Naive B cell (primary cell): ENCODE data around the gene RIPOR2. TPM values are rescaled to one million over a fixed set of nuclear protein-coding genes. Genes with fewer than 3 reads are reported as not detected.

ENCODE experiments used
- ATAC-seq, 2 donors: fragments of 150-1000 bp; cut with Tn5 transposase; 2 replicates each; pipeline ENCODE4 v1.10.0; 2021; ENCODE audit warnings: low read depth in 2 of 2, mild to moderate bottlenecking in 2 of 2, moderate library complexity in 2 of 2
- DNase-seq: peaks from one replicate; pipeline ENCODE4 v3.0.0; 2022
- H3K27ac Mint-ChIP-seq, 6 donors: one replicate each; pipeline ENCODE4 v1.8.0; 2020 to 2022; ENCODE audit warnings: mild to moderate bottlenecking in 6 of 6, mixed read lengths in 6 of 6, moderate library complexity in 5 of 6, inconsistent platforms in 2 of 6
- H3K27me3 Mint-ChIP-seq, 3 donors: one replicate each; pipeline ENCODE4 v1.8.0; 2021 to 2022; ENCODE audit warnings: mixed read lengths in 3 of 3, mild to moderate bottlenecking in 1 of 3
- H3K36me3 Mint-ChIP-seq, 2 donors: one replicate each; pipeline ENCODE4 v1.8.0; 2020 to 2022; ENCODE audit warnings: mixed read lengths in 2 of 2, inconsistent platforms in 1 of 2, mild to moderate bottlenecking in 1 of 2
- H3K4me1 Mint-ChIP-seq, 3 donors: one replicate each; pipeline ENCODE4 v1.8.0; 2020 to 2022; ENCODE audit warnings: mixed read lengths in 3 of 3, inconsistent platforms in 1 of 3, mild to moderate bottlenecking in 1 of 3, moderate library complexity in 1 of 3
- H3K4me3 Mint-ChIP-seq, 8 donors: one replicate each; pipeline ENCODE4 v1.8.0; 2020 to 2022; ENCODE audit warnings: mild to moderate bottlenecking in 8 of 8, mixed read lengths in 8 of 8, moderate library complexity in 8 of 8, inconsistent platforms in 2 of 8
- H3K9me3 Mint-ChIP-seq, 7 donors: one replicate each; pipeline ENCODE4 v1.8.0; 2020 to 2022; ENCODE audit warnings: mixed read lengths in 7 of 7, mild to moderate bottlenecking in 5 of 7, inconsistent platforms in 2 of 7, moderate library complexity in 1 of 7
- polyA plus RNA-seq, 6 donors: library from polyadenylated mRNA; unstranded; fragments of 300-500 nt; fragmentation: Illumina TruSeq; gene quantifications; one replicate each; pipeline ENCODE4 v1.2.3, GENCODE V29; 2021; ENCODE audit warnings: low read depth in 6 of 6

Gene RIPOR2
- polyA plus RNA-seq, 6 donors from 2014 or later = 464 to 666 (median 484) TPM

GRCh38 chr6:24818346-24818745, 117.4 kb downstream of the RIPOR2 start:
- Mint-ChIP-seq H3K27me3 (no peaks in the 10 kb centered on the region), H3K4me3 (no peak overlapping the region), H3K36me3 (peaks cover 12 to 14% of the 10 kb centered on the region in 2 donors), H3K9me3 (no peaks in the 10 kb centered on the region), H3K4me1 (no peaks in the 10 kb centered on the region), H3K27ac (peak overlapping the region in 2 of 6 donors; percentile 32 to 33)
- DNase-seq (no peak), ATAC-seq (no peak)

- H3K36me3 Mint-ChIP-seq = peaks cover 7 to 14% of the 10 kb centered on the region in 2 donors
- ATAC-seq (no peak), DNase-seq (no peak)
- no peaks in the 10 kb centered on the region for H3K27me3 Mint-ChIP-seq
- no peaks in the 10 kb centered on the region for H3K9me3 Mint-ChIP-seq
- peak overlapping the region in 2 of 6 donors; percentile 19 to 51 for H3K27ac Mint-ChIP-seq
- H3K4me3 Mint-ChIP-seq = no peak overlapping the region
- H3K4me1 Mint-ChIP-seq = no peaks in the 10 kb centered on the region
Observed at GRCh38 chr6:24809728-24810127, 126.0 kb downstream of the RIPOR2 start.

GRCh38 chr6:24807584-24807983, 128.2 kb downstream of the RIPOR2 start:
- no peak for ATAC-seq
- Mint-ChIP-seq H3K9me3 (no peaks in the 10 kb centered on the region), H3K4me1 (peaks cover 0 to 3% (median 0%) of the 10 kb centered on the region in 3 donors), H3K27me3 (no peaks in the 10 kb centered on the region), H3K4me3 (no peak overlapping the region), H3K27ac (no peak overlapping the region), H3K36me3 (peaks cover 14% of the 10 kb centered on the region in 2 donors)
- DNase-seq = no peak

GRCh38 chr6:24802271-24803059, 133.3 kb downstream of the RIPOR2 start:
- DNase-seq = no peak
- Mint-ChIP-seq H3K27me3 (no peaks in the 10 kb centered on the region), H3K9me3 (no peaks in the 10 kb centered on the region), H3K27ac (peak overlapping the region in 4 of 6 donors; percentile 8 to 79 (median 63)), H3K4me1 (peaks cover 0 to 12% (median 0%) of the 10 kb centered on the region in 3 donors), H3K36me3 (peaks cover under 1 to 7% of the 10 kb centered on the region in 2 donors), H3K4me3 (no peak overlapping the region)
- no peak for ATAC-seq

GRCh38 chr6:24799541-24799915, 136.2 kb downstream of the RIPOR2 start:
- Mint-ChIP-seq H3K36me3 (peaks cover 0 to 7% of the 10 kb centered on the region in 2 donors), H3K27me3 (no peaks in the 10 kb centered on the region), H3K27ac (peak overlapping the region in 3 of 6 donors; percentile 1 to 41 (median 29)), H3K4me3 (peak overlapping the region in 1 of 8 donors; percentile 48), H3K9me3 (no peaks in the 10 kb centered on the region), H3K4me1 (peaks cover 0 to 12% (median 0%) of the 10 kb centered on the region in 3 donors)
- DNase-seq (no peak), ATAC-seq (no peak)

- Mint-ChIP-seq H3K36me3 (peaks cover 0 to 7% of the 10 kb centered on the region in 2 donors), H3K4me1 (peaks cover 0 to 12% (median 0%) of the 10 kb centered on the region in 3 donors), H3K4me3 (peak within 1 kb of the TSS in 1 of 8 donors; percentile 48), H3K27ac (peak within 1 kb of the TSS in 5 of 6 donors; percentile 1 to 41 (median 19)), H3K27me3 (no peaks in the 10 kb centered on the region), H3K9me3 (no peaks in the 10 kb centered on the region)
- DNase-seq (no peak), ATAC-seq (no peak)
Observed at GRCh38 chr6:24798740-24799540, 136.8 kb downstream of the RIPOR2 start, which contains the start of gene ARMH2. TSS of gene ARMH2 (minus strand) at chr6:24798917. CDS start at chr6:24798857, 60 bp downstream.

GRCh38 chr6:24797596-24798216, 138.1 kb downstream of the RIPOR2 start:
- no peaks in the 10 kb centered on the region for H3K27me3 Mint-ChIP-seq
- no peaks in the 10 kb centered on the region for H3K9me3 Mint-ChIP-seq
- no peak overlapping the region for H3K27ac Mint-ChIP-seq
- peaks cover 0 to 1% of the 10 kb centered on the region in 2 donors for H3K36me3 Mint-ChIP-seq
- ATAC-seq = no peak
- DNase-seq = no peak
- H3K4me3 Mint-ChIP-seq = no peak overlapping the region
- H3K4me1 Mint-ChIP-seq = peaks cover 0 to 12% (median 0%) of the 10 kb centered on the region in 3 donors

GRCh38 chr6:24796616-24797290, 139.0 kb downstream of the RIPOR2 start:
- DNase-seq = no peak
- Mint-ChIP-seq H3K4me1 (peaks cover 0 to 12% (median 0%) of the 10 kb centered on the region in 3 donors), H3K27me3 (no peaks in the 10 kb centered on the region), H3K27ac (no peak overlapping the region), H3K36me3 (no peaks in the 10 kb centered on the region), H3K4me3 (no peak overlapping the region), H3K9me3 (no peaks in the 10 kb centered on the region)
- no peak for ATAC-seq

GRCh38 chr6:24795106-24795505, 140.7 kb downstream of the RIPOR2 start:
- ATAC-seq = no peak
- H3K4me1 Mint-ChIP-seq = peaks cover 0 to 9% (median 0%) of the 10 kb centered on the region in 3 donors
- no peak overlapping the region for H3K27ac Mint-ChIP-seq
- H3K9me3 Mint-ChIP-seq = no peaks in the 10 kb centered on the region
- no peaks in the 10 kb centered on the region for H3K36me3 Mint-ChIP-seq
- DNase-seq = no peak
- H3K27me3 Mint-ChIP-seq = no peaks in the 10 kb centered on the region
- H3K4me3 Mint-ChIP-seq = no peak overlapping the region

GRCh38 chr6:24788031-24788665, 147.6 kb downstream of the RIPOR2 start:
- Mint-ChIP-seq H3K4me3 (no peak overlapping the region), H3K9me3 (no peaks in the 10 kb centered on the region), H3K27ac (no peak overlapping the region), H3K36me3 (peaks cover 7 to 11% of the 10 kb centered on the region in 2 donors), H3K4me1 (no peaks in the 10 kb centered on the region), H3K27me3 (no peaks in the 10 kb centered on the region)
- no peak for ATAC-seq
- no peak for DNase-seq

- Mint-ChIP-seq H3K27ac (peak overlapping the region in 2 of 6 donors; percentile 12 to 15), H3K9me3 (no peaks in the 10 kb centered on the region), H3K27me3 (no peaks in the 10 kb centered on the region), H3K4me3 (no peak overlapping the region), H3K36me3 (peaks cover 0 to 8% of the 10 kb centered on the region in 2 donors), H3K4me1 (peaks cover 10 to 24% (median 15%) of the 10 kb centered on the region in 3 donors)
- DNase-seq (no peak), ATAC-seq (no peak)
Observed at GRCh38 chr6:24780206-24780605, 155.6 kb downstream of the RIPOR2 start.

GRCh38 chr6:24779416-24780016, 156.2 kb downstream of the RIPOR2 start:
- peak overlapping the region in 1 of 8 donors; percentile 22 for H3K4me3 Mint-ChIP-seq
- no peaks in the 10 kb centered on the region for H3K9me3 Mint-ChIP-seq
- H3K36me3 Mint-ChIP-seq = peaks cover 0 to 8% of the 10 kb centered on the region in 2 donors
- peaks cover 10 to 24% (median 15%) of the 10 kb centered on the region in 3 donors for H3K4me1 Mint-ChIP-seq
- no peaks in the 10 kb centered on the region for H3K27me3 Mint-ChIP-seq
- DNase-seq = no peak
- no peak for ATAC-seq
- no peak overlapping the region for H3K27ac Mint-ChIP-seq
